A673 (cell line): Measurements from ENCODE around the gene TAF9. TPM values are rescaled to one million over a fixed set of nuclear protein-coding genes. Genes with fewer than 3 reads are reported as not detected.

Experiments
- BruUV-seq: library from RNA; stranded (reverse); fragments of 400-500 nt; replicated peaks from 2 replicates; lab custom pipeline; 2021; lab: Mats Ljungman, UMichigan
- CTCF ChIA-PET: fragments of 300-600 bp; sonication (Branson Sonifier 250); formaldehyde crosslinking; loops from one replicate; lab custom pipeline; 2022; ENCODE audit warnings: antibody characterized with exemption; lab: Charles Lee
- POLR2A ChIA-PET: fragments of 300-600 bp; sonication (Branson Sonifier 250); formaldehyde crosslinking; loops from one replicate; lab custom pipeline; 2022; ENCODE audit warnings: antibody characterized with exemption; ENCODE audit not compliant: low non-redundant PET; lab: Charles Lee
- DNase-seq: peaks from one replicate; pipeline ENCODE4 v3.0.0-alpha.2; 2015; ENCODE audit warnings: low spot score
- H3K27ac ChIP-seq: fragments of 200-600 bp; sonication (generic); 2 replicates; pipeline ENCODE4 v1.5.1; 2016; ENCODE audit warnings: mixed run types, low read depth, mild to moderate bottlenecking, mixed read lengths, antibody characterized with exemption, low read length; ENCODE audit not compliant: poor library complexity, severe bottlenecking
- H3K27me3 ChIP-seq: fragments of 200-600 bp; sonication (generic); replicated peaks from 2 replicates; pipeline ENCODE4 v1.6.1; 2017; ENCODE audit warnings: mixed run types, low read depth, mild to moderate bottlenecking, mixed read lengths, antibody characterized with exemption, low read length; ENCODE audit not compliant: insufficient read depth, poor library complexity
- H3K36me3 ChIP-seq: fragments of 200-600 bp; sonication (generic); 2 replicates; pipeline ENCODE4 v1.6.1; 2016; ENCODE audit warnings: mixed run types, mild to moderate bottlenecking, mixed read lengths, antibody characterized with exemption, low read length; ENCODE audit not compliant: insufficient read depth, poor library complexity, severe bottlenecking
- H3K4me1 ChIP-seq: fragments of 200-600 bp; sonication (generic); 2 replicates; pipeline ENCODE4 v1.6.1; 2017; ENCODE audit warnings: mixed run types, mild to moderate bottlenecking, mixed read lengths, antibody characterized with exemption, low read length; ENCODE audit not compliant: insufficient read depth, poor library complexity, severe bottlenecking
- H3K4me3 ChIP-seq: fragments of 200-600 bp; sonication (generic); 2 replicates; pipeline ENCODE4 v1.5.1; 2016; ENCODE audit warnings: low read depth, mixed run types, mild to moderate bottlenecking, mixed read lengths, low read length; ENCODE audit not compliant: poor library complexity, severe bottlenecking
- H3K9me3 ChIP-seq: fragments of 200-600 bp; sonication (generic); 2 replicates; pipeline ENCODE4 v1.6.1; 2016; ENCODE audit warnings: mixed run types, low read depth, mild to moderate bottlenecking, mixed read lengths, antibody characterized with exemption, low read length; ENCODE audit not compliant: poor library complexity, severe bottlenecking
- EZH2 ChIP-seq: fragments of 200-600 bp; sonication (generic); IDR thresholded peaks from 2 replicates; pipeline ENCODE4 v1.6.1; 2017; ENCODE audit warnings: borderline replicate concordance, low read depth, mild to moderate bottlenecking, mixed read lengths, antibody characterized with exemption, low read length; ENCODE audit not compliant: poor library complexity, severe bottlenecking
- intact Hi-C: fragments of 100-400 bp; cut with micrococcal nuclease; formaldehyde crosslinking; loops from one replicate; pipeline ENCODE4 v1.10.0; 2022; ENCODE audit not compliant: unreplicated experiment
- total RNA-seq: library from RNA; stranded (reverse); gene quantifications from 2 replicates; pipeline ENCODE4 v1.2.3, GENCODE V29; 2021
- TF ChIP-seq, protein P1 (sequence below): fragments of 300-800, 200-600 bp; sonication (generic); conservative IDR thresholded peaks from 2 replicates; pipeline ENCODE4 v1.5.1; 2017; ENCODE audit warnings: low read depth, mild to moderate bottlenecking, antibody characterized with exemption, low read length, moderate library complexity, mixed read lengths

The TAF9 gene
- total RNA-seq, 1 experiment from 2014 or later = 91.4 TPM

DNA sequence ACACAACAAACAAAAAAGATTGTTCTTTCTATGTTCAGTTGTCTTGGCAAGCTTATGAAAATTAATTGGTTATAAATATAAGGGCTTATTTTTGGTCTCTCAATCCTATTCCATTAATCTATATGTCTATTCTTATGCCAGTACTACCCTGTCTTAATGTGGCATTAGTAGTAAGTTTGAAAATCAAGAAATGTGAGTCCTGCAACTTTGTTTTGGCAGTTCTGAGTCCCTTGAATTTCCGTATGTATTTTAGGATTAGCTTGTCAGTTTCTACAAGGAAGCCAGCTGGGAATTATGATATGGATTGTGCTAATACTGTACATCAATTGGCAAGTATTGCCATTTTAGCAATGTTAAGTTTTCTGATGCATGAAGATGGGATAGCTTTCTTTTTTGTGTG is 26.2 kb downstream of the TAF9 start:
- Histone ChIP-seq H3K4me1 (no peaks in the 10 kb centered on the region), H3K27me3 (no peaks in the 10 kb centered on the region), H3K9me3 (no peaks in the 10 kb centered on the region), H3K36me3 (no peaks in the 10 kb centered on the region), H3K27ac (no peak overlapping the region), H3K4me3 (no peak overlapping the region)
- ChIA-PET CTCF (no interaction called here), POLR2A (no interaction called here)
- TF ChIP-seq, protein P1, sequence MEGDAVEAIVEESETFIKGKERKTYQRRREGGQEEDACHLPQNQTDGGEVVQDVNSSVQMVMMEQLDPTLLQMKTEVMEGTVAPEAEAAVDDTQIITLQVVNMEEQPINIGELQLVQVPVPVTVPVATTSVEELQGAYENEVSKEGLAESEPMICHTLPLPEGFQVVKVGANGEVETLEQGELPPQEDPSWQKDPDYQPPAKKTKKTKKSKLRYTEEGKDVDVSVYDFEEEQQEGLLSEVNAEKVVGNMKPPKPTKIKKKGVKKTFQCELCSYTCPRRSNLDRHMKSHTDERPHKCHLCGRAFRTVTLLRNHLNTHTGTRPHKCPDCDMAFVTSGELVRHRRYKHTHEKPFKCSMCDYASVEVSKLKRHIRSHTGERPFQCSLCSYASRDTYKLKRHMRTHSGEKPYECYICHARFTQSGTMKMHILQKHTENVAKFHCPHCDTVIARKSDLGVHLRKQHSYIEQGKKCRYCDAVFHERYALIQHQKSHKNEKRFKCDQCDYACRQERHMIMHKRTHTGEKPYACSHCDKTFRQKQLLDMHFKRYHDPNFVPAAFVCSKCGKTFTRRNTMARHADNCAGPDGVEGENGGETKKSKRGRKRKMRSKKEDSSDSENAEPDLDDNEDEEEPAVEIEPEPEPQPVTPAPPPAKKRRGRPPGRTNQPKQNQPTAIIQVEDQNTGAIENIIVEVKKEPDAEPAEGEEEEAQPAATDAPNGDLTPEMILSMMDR = no peak
- TF ChIP-seq EZH2 = no peak
- no peak for DNase-seq
- intact Hi-C loops = no loop called here
- no TSS peak for BruUV-seq

DNA sequence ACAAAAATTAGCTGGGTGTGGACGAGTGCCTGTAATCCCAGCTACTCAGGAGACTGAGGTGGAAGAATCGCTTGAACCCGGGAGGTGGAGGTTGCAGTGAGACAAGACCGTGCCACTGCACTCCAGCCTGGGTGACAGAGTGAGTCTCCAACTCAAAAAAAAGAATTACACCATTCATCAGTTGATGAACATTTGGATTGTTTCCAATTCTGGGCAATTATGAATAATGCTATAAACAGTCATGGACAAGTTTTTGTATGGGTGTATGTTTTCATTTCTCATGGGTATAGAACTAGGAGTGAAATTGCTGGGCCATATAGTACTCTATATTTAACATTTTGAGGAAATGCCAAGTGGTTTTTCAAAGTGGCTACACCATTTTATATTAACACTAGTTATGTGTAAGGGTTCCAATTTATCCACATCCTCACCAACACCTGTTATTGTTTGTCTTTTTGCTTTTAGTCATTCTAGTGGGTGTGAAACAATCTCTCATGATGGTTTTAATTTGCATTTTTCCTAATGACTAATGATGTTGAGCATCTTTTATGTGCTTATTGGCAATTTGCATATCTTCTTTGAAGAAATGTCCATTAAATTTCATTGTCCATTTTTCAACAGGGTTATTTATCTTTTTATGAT is 27.7 kb downstream of the TAF9 start:
- no peaks in the 10 kb centered on the region for H3K27me3 ChIP-seq
- CTCF ChIA-PET = no interaction called here
- no peaks in the 10 kb centered on the region for H3K9me3 ChIP-seq
- no TSS peak for BruUV-seq
- POLR2A ChIA-PET = no interaction called here
- no peaks in the 10 kb centered on the region for H3K36me3 ChIP-seq
- no peaks in the 10 kb centered on the region for H3K4me1 ChIP-seq
- no peak for DNase-seq
- intact Hi-C loops = no loop called here
- no peak overlapping the region for H3K27ac ChIP-seq
- no peak for TF ChIP-seq EZH2
- TF ChIP-seq, protein P1 = no peak
- no peak overlapping the region for H3K4me3 ChIP-seq

DNA sequence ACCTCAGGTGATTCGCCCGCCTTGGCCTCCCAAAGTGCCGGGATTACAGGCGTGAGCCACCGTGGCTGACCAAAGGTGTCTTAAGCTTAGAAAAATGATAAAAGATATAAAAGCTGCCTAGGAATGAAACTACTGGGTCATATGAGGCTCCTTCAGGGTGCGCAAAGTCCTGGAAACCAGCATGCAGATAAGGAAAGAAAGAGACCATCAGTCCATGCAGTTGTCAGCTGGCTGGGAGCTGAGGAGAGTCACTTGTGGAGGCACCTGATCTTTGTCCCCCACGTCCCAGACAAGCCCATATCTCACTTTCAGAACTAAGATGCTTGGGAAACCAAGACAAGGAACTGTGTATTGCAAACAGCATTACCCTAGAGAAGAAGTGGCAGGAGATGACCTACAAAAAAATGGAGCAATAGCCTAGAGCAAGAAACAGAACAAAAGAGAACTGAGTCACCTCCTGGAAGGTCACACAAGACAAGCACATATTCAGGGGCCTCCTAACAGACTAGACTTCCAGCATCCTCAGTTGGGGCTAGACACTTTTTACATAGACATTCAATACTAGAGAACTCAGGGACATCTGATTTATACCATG is 33.9 kb downstream of the TAF9 start:
- TF ChIP-seq, protein P1 = no peak
- no peak for TF ChIP-seq EZH2
- no peak for DNase-seq
- Histone ChIP-seq H3K27ac (no peak overlapping the region), H3K4me3 (no peak overlapping the region), H3K36me3 (no peaks in the 10 kb centered on the region), H3K4me1 (no peaks in the 10 kb centered on the region), H3K9me3 (no peaks in the 10 kb centered on the region), H3K27me3 (no peaks in the 10 kb centered on the region)
- ChIA-PET CTCF (interaction anchor here (0.6 to 1.7 kb wide), 4 partner anchors 22 to 292 kb away, joined by 5 to 17 read pairs (median 6); partner anchors contain the start of gene SLC30A5), POLR2A (no interaction called here)
- BruUV-seq = no TSS peak
- intact Hi-C loops = loop anchor here (10.0 kb wide), 1 partner anchor 311 kb away; no protein-coding TSS in a partner anchor
